NCI-H774 (cell line): ENCODE results near the gene MORN1.
"Not testable (repeated sequence)": the region's sequence is repeated elsewhere in the genome, so short reads cannot be mapped to it uniquely, and the experiment has no call there.

Source experiments
- DNase-seq: peaks from one replicate; lab custom pipeline; 2025; lab: John Stamatoyannopoulos, UW

MORN1 gene

GRCh38 chr1:2339206-2340085 lies 51.9 kb downstream of the MORN1 start:
- DNase-seq: no peak

DNA sequence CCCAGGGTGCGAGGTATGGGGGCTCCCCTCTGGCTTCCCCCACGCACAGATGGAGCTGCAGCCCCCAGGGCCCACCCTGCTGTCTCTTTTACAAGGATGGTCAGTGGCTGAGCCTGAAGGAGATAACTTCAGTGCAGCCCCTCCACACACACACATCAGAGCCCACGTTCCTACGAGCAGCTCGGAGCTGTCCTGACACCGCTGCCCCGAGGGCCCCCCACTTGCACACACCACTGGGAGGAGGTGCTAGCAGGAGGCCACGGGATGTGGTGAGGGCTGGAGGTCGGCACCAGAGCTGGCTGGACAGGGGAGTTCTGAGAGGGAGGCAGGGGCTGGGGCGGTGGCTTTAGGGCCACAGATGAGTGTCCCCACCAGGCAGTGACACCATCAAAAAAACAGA lies 53.9 kb downstream of the MORN1 start:
- no peak for DNase-seq

GRCh38 chr1:2337081-2337480 lies 54.3 kb downstream of the MORN1 start:
- no peak for DNase-seq

- no peak for DNase-seq
Measured at GRCh38 chr1:2336499-2336898, 54.9 kb downstream of the MORN1 start.

- DNase-seq: no peak
Measured at GRCh38 chr1:2335721-2336455, 55.5 kb downstream of the MORN1 start.

DNA sequence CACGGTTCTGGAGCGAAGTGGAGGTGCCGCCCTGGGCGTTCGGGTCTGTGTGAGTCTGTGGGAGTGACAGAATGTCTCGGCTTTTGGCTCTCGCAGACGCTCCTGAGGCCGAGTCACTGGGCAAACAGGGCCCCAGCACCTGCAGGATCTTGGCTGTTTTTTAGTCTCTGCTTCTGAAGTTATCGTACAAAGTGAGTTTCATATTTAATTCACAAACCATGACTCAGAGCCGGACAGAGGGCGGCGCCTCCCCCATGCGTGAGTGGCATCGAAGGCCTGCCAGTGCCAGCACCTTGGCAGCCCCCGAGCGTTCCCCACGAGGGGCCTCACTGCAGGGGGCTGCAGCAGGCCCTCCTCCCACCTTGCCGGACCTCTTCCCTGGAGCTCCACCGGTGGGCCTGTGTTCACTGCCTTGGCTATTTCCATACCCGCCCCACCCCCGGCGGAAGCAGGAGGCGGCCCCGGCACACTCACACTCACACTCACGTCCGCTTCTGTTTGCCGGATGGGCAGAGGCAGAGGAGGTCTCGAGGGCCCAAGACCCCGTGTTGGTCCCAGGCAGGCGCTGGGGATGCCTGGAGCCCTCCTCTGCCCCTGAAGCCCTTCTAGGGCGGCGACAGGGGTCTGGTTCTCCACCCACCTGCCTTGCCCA lies 56.3 kb downstream of the MORN1 start:
- no peak for DNase-seq

- no peak for DNase-seq
Measured at GRCh38 chr1:2334366-2334765, 57.0 kb downstream of the MORN1 start.

DNA sequence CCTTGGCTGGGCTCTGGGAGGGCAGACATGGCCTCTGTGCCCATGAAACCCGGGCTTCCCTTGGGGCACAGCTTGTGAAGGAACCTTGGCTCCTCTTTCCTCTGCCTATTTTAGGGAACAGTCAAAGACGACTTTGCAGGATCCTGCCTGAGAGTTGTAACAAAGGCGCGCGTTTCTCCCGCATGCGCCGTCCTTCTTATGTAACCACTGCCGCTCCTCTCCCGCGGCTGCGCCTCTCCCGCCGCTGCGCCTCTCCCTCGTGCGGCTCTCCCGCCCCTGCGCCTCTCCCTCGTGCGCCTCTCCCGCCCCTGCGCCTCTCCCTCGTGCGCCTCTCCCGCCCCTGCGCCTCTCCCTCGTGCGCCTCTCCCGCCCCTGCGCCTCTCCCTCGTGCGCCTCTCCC lies 59.8 kb downstream of the MORN1 start:
- DNase-seq: not testable (repeated sequence)

GRCh38 chr1:2331200-2331544 lies 60.2 kb downstream of the MORN1 start:
- no peak for DNase-seq

DNA sequence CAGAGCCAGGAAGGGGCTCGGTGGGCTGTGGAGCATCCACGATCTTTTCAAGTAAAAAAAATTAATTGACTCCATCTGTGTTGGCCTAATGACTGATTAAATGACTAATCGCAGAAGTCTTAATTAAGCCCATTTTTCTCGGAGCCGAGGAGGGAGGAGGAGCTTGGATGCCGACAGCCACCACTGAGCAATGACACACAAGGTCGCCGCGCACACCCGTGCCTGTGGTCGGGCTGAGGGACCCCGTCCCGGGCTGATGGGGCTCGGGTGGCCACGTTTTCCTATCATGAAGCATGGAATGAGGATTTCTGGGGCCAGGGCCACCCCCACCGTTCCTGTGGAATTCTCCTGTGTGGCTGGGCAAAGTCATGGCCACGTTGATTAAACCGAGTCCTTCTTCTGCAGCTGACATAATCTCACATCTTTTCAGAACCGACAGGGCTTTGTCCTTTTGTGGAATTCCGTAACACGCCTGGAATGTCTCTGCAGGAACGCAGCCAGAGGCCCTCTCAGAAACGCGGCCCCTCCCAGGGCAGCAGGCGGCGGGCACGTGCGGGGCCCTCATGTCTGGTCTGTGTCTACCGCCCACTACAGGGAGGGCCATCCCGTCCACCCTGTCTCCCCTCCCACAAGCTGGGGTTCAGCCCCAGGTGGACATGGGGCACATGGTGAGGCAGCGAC lies 60.7 kb downstream of the MORN1 start:
- DNase-seq: no peak

GRCh38 chr1:2330035-2330434 lies 61.3 kb downstream of the MORN1 start:
- DNase-seq: no peak

GRCh38 chr1:2328676-2329455 lies 62.5 kb downstream of the MORN1 start:
- DNase-seq: no peak

- DNase-seq: no peak
Measured at GRCh38 chr1:2327841-2328240, 63.5 kb downstream of the MORN1 start.

DNA sequence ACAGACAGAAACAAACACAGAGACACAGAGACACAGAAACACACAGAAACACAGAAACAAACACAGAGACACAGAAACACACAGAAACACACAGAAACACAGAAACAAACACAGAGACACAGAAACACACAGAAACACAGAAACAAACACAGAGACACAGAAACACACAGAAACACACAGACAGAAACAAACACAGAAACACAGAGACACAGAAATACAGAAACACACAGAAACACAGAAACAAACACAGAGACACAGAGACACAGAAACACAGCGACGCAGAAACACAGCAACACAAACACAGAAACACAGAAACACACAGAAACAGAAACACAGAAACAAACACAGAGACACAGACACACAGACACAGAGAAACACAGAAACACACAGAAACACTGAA lies 64.2 kb downstream of the MORN1 start:
- not testable (repeated sequence) for DNase-seq

DNA sequence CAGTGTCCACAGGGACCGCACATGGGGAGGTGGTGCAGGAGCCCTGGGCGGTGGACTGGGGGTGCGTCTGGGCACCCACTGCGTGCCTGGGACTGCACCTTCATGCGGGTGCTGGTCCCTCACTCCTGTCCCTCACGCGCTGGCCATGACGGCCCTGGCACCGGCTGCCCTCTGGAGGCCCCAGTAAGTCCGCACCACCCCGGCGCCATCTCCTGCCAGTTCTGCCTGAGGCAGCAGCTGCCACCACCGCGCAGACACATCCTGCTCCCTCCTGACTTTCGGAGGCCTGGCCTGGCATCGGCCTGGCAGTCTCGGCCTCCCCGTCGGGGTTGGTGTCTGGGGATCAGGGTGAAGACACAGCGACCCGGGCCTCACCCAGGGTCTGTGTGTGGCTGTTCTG lies 64.8 kb downstream of the MORN1 start:
- no peak for DNase-seq

GRCh38 chr1:2324553-2325366 lies 66.6 kb downstream of the MORN1 start:
- DNase-seq: no peak

DNA sequence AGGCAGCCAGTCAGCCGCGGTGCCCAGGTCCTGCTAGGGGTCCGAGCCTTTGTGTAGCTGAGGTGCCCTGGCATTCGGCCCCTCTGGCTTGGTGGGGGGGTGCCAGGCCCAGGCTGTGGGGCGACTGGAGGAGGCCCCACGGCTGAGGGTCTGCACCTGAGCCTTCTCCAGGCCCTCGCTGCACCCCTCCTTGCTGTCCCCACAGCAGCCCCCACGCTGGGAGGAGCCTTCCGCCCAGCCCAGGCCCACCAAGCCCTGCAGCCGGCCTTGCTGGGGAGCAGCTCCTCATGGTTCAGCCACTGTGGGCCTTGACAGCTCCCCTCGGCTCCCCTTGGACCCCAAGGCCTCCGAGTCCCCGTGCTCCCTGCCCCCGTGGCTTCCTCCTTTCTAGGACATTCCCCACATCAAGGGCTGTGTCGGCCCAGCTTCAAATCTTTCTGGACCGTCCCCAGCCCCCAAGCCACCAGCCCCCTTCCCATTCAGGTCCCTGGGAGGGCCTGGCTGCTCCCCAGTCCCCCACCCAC lies 67.8 kb downstream of the MORN1 start:
- DNase-seq: no peak

DNA sequence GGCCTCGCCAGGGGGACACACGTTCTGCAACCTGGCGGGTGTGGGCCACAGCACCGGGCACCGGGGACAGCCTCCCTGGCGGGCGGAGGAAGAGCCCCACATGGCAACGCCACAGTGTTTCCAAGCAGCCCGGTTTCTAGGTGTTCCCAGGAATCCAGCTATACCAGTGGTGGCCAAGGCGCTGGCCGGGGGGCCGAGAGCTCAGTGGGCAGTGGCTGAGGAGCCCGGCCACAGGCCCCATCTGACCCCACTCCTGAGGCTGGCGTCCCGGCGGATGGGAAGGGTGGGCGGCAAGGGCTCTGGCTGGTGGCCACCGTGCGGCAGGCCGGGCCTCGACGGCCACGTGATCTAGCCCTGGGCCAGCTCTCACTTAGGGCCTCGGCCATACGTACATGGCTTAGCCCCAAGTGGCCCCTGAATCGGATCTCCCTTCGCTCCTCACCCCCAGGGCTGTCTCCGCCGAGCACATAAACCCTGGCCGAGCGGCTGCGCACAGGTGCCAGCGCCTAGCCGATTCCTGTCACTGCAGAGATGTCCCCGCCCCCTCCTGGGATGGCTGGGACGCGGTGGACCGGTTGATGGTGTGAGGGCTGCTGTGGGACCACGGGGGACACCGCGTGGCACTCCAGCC lies 68.7 kb downstream of the MORN1 start:
- DNase-seq: no peak

DNA sequence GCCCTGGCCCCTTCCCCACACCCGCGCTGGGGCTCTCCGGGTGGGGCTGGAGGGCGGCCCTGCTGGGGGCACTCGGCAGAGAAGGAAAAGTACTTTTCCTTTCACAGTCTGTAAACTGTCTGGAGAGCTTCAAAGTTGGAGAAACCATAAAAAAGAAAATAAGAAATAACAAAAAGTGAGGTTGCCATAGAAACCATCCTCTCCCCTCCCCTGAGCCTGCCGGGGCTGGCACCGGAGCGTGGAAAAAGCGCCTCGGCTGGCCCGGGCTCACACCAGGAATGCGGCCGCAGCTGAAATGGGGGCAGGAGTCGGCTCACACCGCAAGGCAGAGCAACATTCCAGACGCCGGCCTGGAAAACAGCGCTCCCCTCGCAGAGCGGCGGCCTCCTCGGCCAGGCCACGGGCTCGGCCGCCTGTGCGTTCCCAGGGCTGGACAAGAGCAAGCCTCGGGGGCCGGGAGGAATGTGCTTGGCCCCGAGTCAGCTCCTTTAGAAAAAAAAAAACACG lies 69.2 kb downstream of the MORN1 start:
- DNase-seq: no peak
